ENCODE measurements around the gene FLT1.
A peak's percentile ranks its signal among the peaks of the same experiment; 100 is the strongest.

The FLT1 gene

GRCh38 chr13:28528848-28529247, 33.9 kb upstream of the FLT1 start:
- DNase-seq (ENCODE audit: low read depth) = no peak

GRCh38 chr13:28528388-28528787, 33.5 kb upstream of the FLT1 start:
- DNase-seq (ENCODE audit: low read depth) = no peak

- no peak for DNase-seq (ENCODE audit: low read depth)
Measured at GRCh38 chr13:28527629-28528028, 32.7 kb upstream of the FLT1 start.

- no peak for DNase-seq (ENCODE audit: low read depth)
Measured at GRCh38 chr13:28526876-28527275, 31.9 kb upstream of the FLT1 start.

GRCh38 chr13:28522871-28523270, 27.9 kb upstream of the FLT1 start:
- DNase-seq (ENCODE audit: low read depth) = no peak

DNA sequence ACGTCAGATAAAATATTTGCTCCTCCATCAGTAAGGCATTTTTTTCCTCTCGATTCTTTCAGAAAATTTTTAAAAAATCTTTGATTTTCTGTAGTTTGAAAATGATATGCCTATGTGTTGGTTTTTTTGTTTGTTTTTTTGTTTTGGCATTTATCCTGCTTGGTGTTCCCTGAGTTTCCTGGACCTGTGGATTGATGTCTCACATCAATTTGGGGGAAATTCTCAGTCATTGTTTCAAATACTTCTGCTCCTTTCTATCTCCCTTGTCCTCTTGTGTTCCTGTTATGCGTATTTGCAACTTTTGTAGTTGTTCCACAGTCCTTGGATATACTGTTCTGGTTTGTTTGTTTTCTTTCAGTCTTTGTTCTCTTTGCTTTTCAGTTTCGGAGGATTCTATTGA, 18.8 kb upstream of the FLT1 start:
- no peak for DNase-seq (ENCODE audit: low read depth)

GRCh38 chr13:28510542-28510941, 15.6 kb upstream of the FLT1 start:
- DNase-seq (ENCODE audit: low read depth) = no peak

GRCh38 chr13:28510066-28510465, 15.1 kb upstream of the FLT1 start:
- DNase-seq (ENCODE audit: low read depth) = no peak

GRCh38 chr13:28505543-28506135, 10.7 kb upstream of the FLT1 start:
- DNase-seq (ENCODE audit: low read depth) = no peak

- DNase-seq (ENCODE audit: low read depth) = no peak
Measured at GRCh38 chr13:28503182-28503967, 8.4 kb upstream of the FLT1 start.

DNA sequence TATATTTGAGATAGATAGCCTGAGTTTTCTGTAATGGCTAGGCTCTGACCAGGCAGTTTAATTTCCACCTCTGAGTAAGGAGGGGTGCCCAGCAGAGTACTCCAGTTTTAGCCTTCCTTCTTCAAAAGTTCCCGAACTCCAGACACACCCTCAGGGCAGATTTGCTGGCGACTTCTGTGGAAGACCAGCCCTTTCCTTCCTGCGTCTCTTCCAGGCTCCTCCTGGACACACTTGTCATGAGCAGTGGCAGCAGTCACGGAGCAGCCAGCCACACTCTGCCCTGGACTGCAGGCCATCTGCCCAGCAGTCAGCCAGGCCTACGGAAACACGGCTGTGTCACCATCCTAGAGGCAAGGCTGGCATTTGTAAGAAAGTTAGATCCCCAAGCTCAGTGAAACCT, 6.6 kb upstream of the FLT1 start:
- DNase-seq (ENCODE audit: low read depth) = no peak

GRCh38 chr13:28499609-28500008, 4.7 kb upstream of the FLT1 start:
- no peak for DNase-seq (ENCODE audit: low read depth)

GRCh38 chr13:28498481-28499115, 3.7 kb upstream of the FLT1 start:
- no peak for DNase-seq (ENCODE audit: low read depth)

DNA sequence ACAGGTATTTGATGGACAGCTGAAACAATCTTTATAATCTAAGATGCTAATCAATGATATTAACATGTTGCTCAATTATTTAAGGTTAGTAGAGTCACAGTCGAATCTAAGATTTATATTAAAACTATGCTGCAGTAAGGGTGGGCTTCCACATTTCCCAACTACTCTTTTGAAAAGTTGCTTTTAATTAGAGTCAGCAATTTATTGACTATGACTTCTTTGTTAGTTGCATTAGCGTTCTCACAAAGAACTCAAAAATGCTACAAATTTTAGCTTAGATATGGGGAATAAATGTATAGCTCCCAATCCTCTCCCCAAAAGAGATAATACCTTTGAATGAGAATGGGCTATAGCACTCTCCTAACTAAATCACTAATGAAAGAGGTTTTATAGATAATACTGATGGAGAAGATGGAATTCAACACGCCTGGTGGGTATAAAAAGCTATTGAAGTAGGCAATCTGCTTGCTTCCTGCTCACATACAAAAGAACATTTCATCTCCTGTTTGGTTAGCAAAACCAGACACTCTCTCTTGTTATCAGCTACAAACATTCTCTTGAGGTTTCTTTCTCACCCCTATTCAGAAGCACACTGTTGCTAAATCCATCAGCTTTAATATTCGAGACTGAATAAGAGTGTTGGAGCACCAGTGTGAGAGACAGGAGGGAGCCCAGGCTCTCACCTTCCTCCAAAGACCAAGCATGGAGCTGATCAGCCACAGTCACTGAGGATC, 2.4 kb upstream of the FLT1 start:
- no peak for DNase-seq (ENCODE audit: low read depth)

- no peak for DNase-seq (ENCODE audit: low read depth)
Measured at GRCh38 chr13:28496188-28496564, 1.2 kb upstream of the FLT1 start.

GRCh38 chr13:28495538-28496187, 735 bp upstream of the FLT1 start:
- DNase-seq (ENCODE audit: low read depth) = no peak

DNA sequence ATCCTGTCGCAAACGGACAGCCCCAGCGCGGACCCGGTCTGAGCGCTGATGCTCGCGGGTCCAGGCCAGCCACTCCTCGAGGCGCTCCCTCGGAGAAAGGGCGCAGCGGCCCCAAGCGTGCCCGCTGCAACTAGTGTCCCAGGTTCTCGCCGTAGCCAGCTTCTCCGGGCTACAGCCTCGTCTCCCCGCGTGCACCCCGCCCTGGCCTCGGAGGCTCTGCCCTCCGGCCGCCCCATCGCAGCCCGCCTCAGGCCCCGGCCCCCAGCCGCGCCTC, 487 bp downstream of the FLT1 start:
- DNase-seq (ENCODE audit: low read depth) = no peak

GRCh38 chr13:28493740-28494503, 1.0 kb downstream of the FLT1 start:
- DNase-seq (ENCODE audit: low read depth) = no peak

GRCh38 chr13:28492569-28493367, 2.2 kb downstream of the FLT1 start:
- DNase-seq (ENCODE audit: low read depth) = no peak

GRCh38 chr13:28490061-28490460, 4.9 kb downstream of the FLT1 start:
- DNase-seq (ENCODE audit: low read depth) = no peak

- peak; percentile 66 for DNase-seq (ENCODE audit: low read depth)
Measured at GRCh38 chr13:28489524-28489931, 5.4 kb downstream of the FLT1 start.
